Measurements from ENCODE around the gene RIPPLY3.

GRCh38 chr21:36974851-36975192, 31.7 kb upstream of the RIPPLY3 start:
- TF ChIP-seq CTCF (IDR thresholded peaks at IDR 0.05) (no peak), EZH2 (IDR thresholded peaks at IDR 0.05; ENCODE audit: borderline replicate concordance, insufficient read depth, low read depth, low read length, poor library complexity, severe bottlenecking) (no peak)
